GM12878 (cell line): Measurements from ENCODE around the gene SERPINA9. TPM values are rescaled to one million over a fixed set of nuclear protein-coding genes. Genes with fewer than 3 reads are reported as not detected.

Experiments
- ATAC-seq: fragments of 200-7000 bp; cut with Tn5 transposase; 3 replicates; pipeline ENCODE4 v1.9.1; 2020; ENCODE audit warnings: mild to moderate bottlenecking, moderate library complexity
- BruUV-seq: library from RNA; stranded (reverse); fragments of 400-500 nt; replicated peaks from 2 replicates; lab custom pipeline; 2021; lab: Mats Ljungman, UMichigan
- CTCF ChIA-PET: fragments of 300-600 bp; sonication (Branson Sonifier 250); formaldehyde crosslinking; extraction: SDS; loops from one replicate; lab custom pipeline; 2021; ENCODE audit warnings: inconsistent platforms; lab: Yijun Ruan, JAX
- POLR2A ChIA-PET: fragments of 350-600 bp; formaldehyde crosslinking; extraction: SDS; loops from one replicate; lab custom pipeline; 2021; ENCODE audit warnings: inconsistent platforms; lab: Charles Lee
- RAD21 ChIA-PET: fragments of 300-600 bp; sonication (Branson Sonifier 250); formaldehyde crosslinking; loops from one replicate; lab custom pipeline; 2023; ENCODE audit warnings: antibody characterized with exemption; ENCODE audit not compliant: unreplicated experiment; lab: Charles Lee
- SMC1A ChIA-PET: fragments of 300-600 bp; sonication (Branson Sonifier 250); formaldehyde crosslinking; loops from one replicate; lab custom pipeline; 2023; ENCODE audit not compliant: unreplicated experiment, uncharacterized antibody; lab: Charles Lee
- DNase-seq: peaks from one replicate; pipeline ENCODE4 v3.0.0-alpha.2; 2011; ENCODE audit warnings: low read depth, low spot score
- FAIRE-seq: peaks from 3 replicates; lab custom pipeline; 2011; peaks lifted over from hg19 to GRCh38; lab: Jason Lieb, UNC
- H2AFZ ChIP-seq: 2 replicates; pipeline ENCODE4 v1.6.0; 2011; ENCODE audit warnings: low read depth, low read length, control low read depth; ENCODE audit not compliant: control insufficient read depth
- H3K27ac ChIP-seq: 2 replicates; pipeline ENCODE4 v1.5.1; 2011; ENCODE audit warnings: control low read depth; ENCODE audit not compliant: control insufficient read depth, insufficient read depth
- H3K27me3 ChIP-seq, 2 experiments: replicated peaks in 1 of 2; 2 replicates each; pipeline versions ENCODE4 v1.6.0 to v1.6.1; 2011; ENCODE audit warnings: low read length in 1 of 2; ENCODE audit not compliant: control insufficient read depth in 2 of 2, insufficient read depth in 2 of 2
- H3K36me3 ChIP-seq, 2 experiments: 2 replicates each; pipeline ENCODE4 v1.5.1; 2011; ENCODE audit warnings: low read length in 1 of 2; ENCODE audit not compliant: control insufficient read depth in 2 of 2, insufficient read depth in 2 of 2
- H3K4me1 ChIP-seq: 2 replicates; pipeline ENCODE4 v1.6.1; 2011; ENCODE audit warnings: mild to moderate bottlenecking, low read length, moderate library complexity, mixed read lengths; ENCODE audit not compliant: control insufficient read depth, insufficient read depth
- H3K4me2 ChIP-seq: 2 replicates; pipeline ENCODE4 v1.6.0; 2011; ENCODE audit warnings: control low read depth; ENCODE audit not compliant: control insufficient read depth, insufficient read depth
- H3K4me3 ChIP-seq: fragments of 200-600 bp; sonication (generic); 2 replicates; pipeline ENCODE4 v1.5.1; 2016
- H3K79me2 ChIP-seq: 2 replicates; pipeline ENCODE4 v1.6.0; 2011; ENCODE audit warnings: low read length; ENCODE audit not compliant: control insufficient read depth, insufficient read depth
- H3K9ac ChIP-seq: 2 replicates; pipeline ENCODE4 v1.8.0; 2011; ENCODE audit warnings: low read length, control low read depth, mixed read lengths; ENCODE audit not compliant: control insufficient read depth, insufficient read depth
- H3K9me3 ChIP-seq: replicated peaks from 3 replicates; pipeline ENCODE4 v1.5.1; 2011; ENCODE audit warnings: mild to moderate bottlenecking, low read length; ENCODE audit not compliant: control insufficient read depth, insufficient read depth
- H4K20me1 ChIP-seq: 2 replicates; pipeline ENCODE4 v1.6.0; 2011; ENCODE audit not compliant: control insufficient read depth, insufficient read depth
- BRCA1 ChIP-seq: IDR thresholded peaks from 2 replicates; pipeline ENCODE4 v1.6.1; 2011; ENCODE audit warnings: low read depth, low read length, improper control_type of control experiment
- CREM ChIP-seq: IDR thresholded peaks from 2 replicates; pipeline ENCODE4 v1.6.1; 2014; ENCODE audit warnings: antibody characterized with exemption, low read depth
- DPF2 ChIP-seq: fragments of 450-650 bp; IDR thresholded peaks from 2 replicates; pipeline ENCODE4 v1.6.1; 2017; ENCODE audit warnings: mild to moderate bottlenecking
- EGR1 ChIP-seq, 2 experiments: IDR thresholded peaks; 1 replicate in 1 of 2; 2 replicates in 1 of 2; pipeline ENCODE4 v1.6.1; 2011 to 2012; ENCODE audit warnings: low read depth in 2 of 2, low read length in 2 of 2, borderline replicate concordance in 1 of 2, mild to moderate bottlenecking in 1 of 2, moderate library complexity in 1 of 2
- GATAD2B ChIP-seq: fragments of 450-650 bp; conservative IDR thresholded peaks from 2 replicates; pipeline ENCODE4 v1.6.1; 2017; ENCODE audit warnings: low read depth, mild to moderate bottlenecking, moderate library complexity
- MYC ChIP-seq: IDR thresholded peaks from 2 replicates; pipeline ENCODE4 v1.6.1; 2011; ENCODE audit warnings: mild to moderate bottlenecking, low read length, moderate library complexity, inconsistent platforms; ENCODE audit not compliant: insufficient read depth, insufficient replicate concordance, insufficient read length, severe bottlenecking
- RFX5 ChIP-seq: IDR thresholded peaks from 2 replicates; pipeline ENCODE4 v1.6.1; 2011; ENCODE audit warnings: low read depth, low read length, improper control_type of control experiment
- TCF3 ChIP-seq: IDR thresholded peaks from 2 replicates; pipeline ENCODE4 v1.6.1; 2012; ENCODE audit warnings: low read depth, mild to moderate bottlenecking, low read length, borderline replicate concordance; ENCODE audit not compliant: insufficient read depth
- WGBS: methylation state at CpG from one replicate; pipeline ENCODE4 v1.1.6; 2016; ENCODE audit warnings: low lambda C conversion rate; ENCODE audit not compliant: insufficient replicate concordance, insufficient coverage; ENCODE audit errors: missing lambda C conversion rate; 5-methylcytosine and 5-hydroxymethylcytosine counted together
- in situ Hi-C: fragments of 300-500 bp; cut with MboI; formaldehyde crosslinking; loops from 9 replicates; pipeline ENCODE4 v1.14.3; 2018; ENCODE audit warnings: mixed read lengths
- intact Hi-C: fragments of 100-400 bp; cut with micrococcal nuclease; formaldehyde crosslinking; loops from one replicate; pipeline ENCODE4 v1.14.2; 2022; ENCODE audit not compliant: unreplicated experiment
- polyA plus RNA-seq, 11 experiments: library from polyadenylated mRNA; depleted of rRNA in 4 of 11; unstranded in 6 of 11; stranded (reverse) in 5 of 11; fragments of >200 nt; fragmentation: Nextera tagmentation in 4 of 11; fragmentation: Illumina TruSeq in 1 of 11; extraction: Ambion mirVana in 4 of 11; extraction: Trizol in 1 of 11; gene quantifications; 1 replicate in 1 of 11; 2 replicates in 10 of 11; pipeline versions ENCODE4 v1.2.1 to v1.2.3, GENCODE V29; 2011 to 2016; ENCODE audit warnings: inconsistent platforms in 2 of 11, missing spikeins in 2 of 11, low read depth in 1 of 11
- total RNA-seq, 4 experiments: library from RNA; depleted of rRNA in 3 of 4; stranded (reverse); fragments of >200 nt in 3 of 4; fragmentation: Illumina TruSeq in 1 of 4; extraction: Trizol in 1 of 4; gene quantifications; 2 replicates each; pipeline versions ENCODE4 v1.2.1 to v1.2.3, GENCODE V29; 2013 to 2021
- TF ChIP-seq, protein P1 (sequence below): fragments of 450-650 bp; formaldehyde crosslinking; IDR thresholded peaks from 2 replicates; pipeline ENCODE4 v1.4.0; 2022; ENCODE audit warnings: mild to moderate bottlenecking, moderate library complexity
- TF ChIP-seq, protein P2 (sequence below): IDR thresholded peaks from 2 replicates; pipeline ENCODE4 v1.6.1; 2011; ENCODE audit warnings: borderline replicate concordance, low read depth, mild to moderate bottlenecking, moderate library complexity, mixed read lengths, low read length; ENCODE audit not compliant: insufficient read depth; ENCODE audit errors: extremely low read length
- TF ChIP-seq, protein P3 (sequence below): fragments of 450-650 bp; IDR thresholded peaks from 2 replicates; pipeline ENCODE4 v1.6.1; 2014; ENCODE audit warnings: mild to moderate bottlenecking

The SERPINA9 gene
- total and polyA plus RNA-seq, 10 of the 15 experiments (the other 5 are each of a cell fraction or from before 2014, with no cell fraction given), result 0.05 TPM; not detected in 9

DNA sequence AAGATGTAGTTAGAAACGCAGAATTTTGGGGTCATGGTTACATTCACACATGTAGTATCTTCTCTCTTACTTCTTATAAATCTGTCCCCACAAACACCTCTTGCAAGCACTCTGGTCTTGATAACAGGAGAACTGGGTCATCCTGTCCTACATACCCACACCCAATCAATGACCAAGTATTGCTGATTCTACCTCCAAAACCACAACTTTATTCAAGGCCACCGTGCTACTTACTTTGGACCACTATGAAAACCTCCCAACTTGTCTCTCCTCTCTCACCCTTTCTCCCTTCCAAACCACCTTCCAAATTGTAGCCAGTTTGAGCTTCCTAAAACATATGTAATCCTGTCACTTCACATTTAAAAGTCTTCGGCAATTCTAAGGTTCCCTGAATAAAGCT, 28.8 kb downstream of the SERPINA9 start:
- H3K79me2 ChIP-seq, result no peaks in the 10 kb centered on the region
- no TSS peak for BruUV-seq
- ChIA-PET CTCF (interaction anchor here (0.6 to 0.8 kb wide), 3 partner anchors 13 to 33 kb away, joined by 3 read pairs; no protein-coding TSS in a partner anchor), SMC1A (interaction anchor here (1.4 kb wide), 1 partner anchor 39 kb away, joined by 3 read pairs; no protein-coding TSS in a partner anchor)
- no peak overlapping the region for H3K27ac ChIP-seq
- in situ Hi-C loops, result no loop called here
- H4K20me1 ChIP-seq, result no peaks in the 10 kb centered on the region
- no peak overlapping the region for H2AFZ ChIP-seq
- FAIRE-seq, result no peak
- H3K4me2 ChIP-seq, result no peak overlapping the region
- no peaks in the 10 kb centered on the region; the same call in 2 of the 3 replicates for H3K9me3 ChIP-seq
- no peak for TF ChIP-seq GATAD2B
- TF ChIP-seq, protein P1, sequence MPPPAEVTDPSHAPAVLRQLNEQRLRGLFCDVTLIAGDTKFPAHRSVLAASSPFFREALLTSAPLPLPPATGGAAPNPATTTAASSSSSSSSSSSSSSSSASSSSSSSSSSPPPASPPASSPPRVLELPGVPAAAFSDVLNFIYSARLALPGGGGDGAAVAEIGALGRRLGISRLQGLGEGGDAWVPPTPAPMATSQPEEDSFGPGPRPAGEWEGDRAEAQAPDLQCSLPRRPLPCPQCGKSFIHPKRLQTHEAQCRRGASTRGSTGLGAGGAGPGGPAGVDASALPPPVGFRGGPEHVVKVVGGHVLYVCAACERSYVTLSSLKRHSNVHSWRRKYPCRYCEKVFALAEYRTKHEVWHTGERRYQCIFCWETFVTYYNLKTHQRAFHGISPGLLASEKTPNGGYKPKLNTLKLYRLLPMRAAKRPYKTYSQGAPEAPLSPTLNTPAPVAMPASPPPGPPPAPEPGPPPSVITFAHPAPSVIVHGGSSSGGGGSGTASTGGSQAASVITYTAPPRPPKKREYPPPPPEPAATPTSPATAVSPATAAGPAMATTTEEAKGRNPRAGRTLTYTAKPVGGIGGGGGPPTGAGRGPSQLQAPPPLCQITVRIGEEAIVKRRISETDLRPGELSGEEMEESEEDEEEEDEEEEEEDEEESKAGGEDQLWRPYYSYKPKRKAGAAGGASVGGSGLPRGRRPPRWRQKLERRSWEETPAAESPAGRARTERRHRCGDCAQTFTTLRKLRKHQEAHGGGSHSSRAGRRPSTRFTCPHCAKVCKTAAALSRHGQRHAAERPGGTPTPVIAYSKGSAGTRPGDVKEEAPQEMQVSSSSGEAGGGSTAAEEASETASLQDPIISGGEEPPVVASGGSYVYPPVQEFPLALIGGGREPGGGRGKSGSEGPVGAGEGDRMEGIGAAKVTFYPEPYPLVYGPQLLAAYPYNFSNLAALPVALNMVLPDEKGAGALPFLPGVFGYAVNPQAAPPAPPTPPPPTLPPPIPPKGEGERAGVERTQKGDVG, result no peak
- no peak for TF ChIP-seq TCF3
- no peak for TF ChIP-seq EGR1 (IDR thresholded peaks at IDR 0.05; ENCODE audit: borderline replicate concordance in 1 of 2, low read depth in 2 of 2, low read length in 2 of 2)
- no peak for TF ChIP-seq BRCA1
- no peak for TF ChIP-seq RFX5
- TF ChIP-seq DPF2, result no peak
- no peak for TF ChIP-seq CREM
- TF ChIP-seq, protein P2, sequence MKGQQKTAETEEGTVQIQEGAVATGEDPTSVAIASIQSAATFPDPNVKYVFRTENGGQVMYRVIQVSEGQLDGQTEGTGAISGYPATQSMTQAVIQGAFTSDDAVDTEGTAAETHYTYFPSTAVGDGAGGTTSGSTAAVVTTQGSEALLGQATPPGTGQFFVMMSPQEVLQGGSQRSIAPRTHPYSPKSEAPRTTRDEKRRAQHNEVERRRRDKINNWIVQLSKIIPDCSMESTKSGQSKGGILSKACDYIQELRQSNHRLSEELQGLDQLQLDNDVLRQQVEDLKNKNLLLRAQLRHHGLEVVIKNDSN, result no peak
- TF ChIP-seq, protein P3, sequence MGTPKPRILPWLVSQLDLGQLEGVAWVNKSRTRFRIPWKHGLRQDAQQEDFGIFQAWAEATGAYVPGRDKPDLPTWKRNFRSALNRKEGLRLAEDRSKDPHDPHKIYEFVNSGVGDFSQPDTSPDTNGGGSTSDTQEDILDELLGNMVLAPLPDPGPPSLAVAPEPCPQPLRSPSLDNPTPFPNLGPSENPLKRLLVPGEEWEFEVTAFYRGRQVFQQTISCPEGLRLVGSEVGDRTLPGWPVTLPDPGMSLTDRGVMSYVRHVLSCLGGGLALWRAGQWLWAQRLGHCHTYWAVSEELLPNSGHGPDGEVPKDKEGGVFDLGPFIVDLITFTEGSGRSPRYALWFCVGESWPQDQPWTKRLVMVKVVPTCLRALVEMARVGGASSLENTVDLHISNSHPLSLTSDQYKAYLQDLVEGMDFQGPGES, result no peak
- TF ChIP-seq MYC, result no peak
- TF ChIP-seq, all 136 proteins: peak for 0
- ATAC-seq, result no peak
- peaks cover 0 to 1% of the 10 kb centered on the region in 2 experiments; a peak in 2 of 4 replicates for H3K27me3 ChIP-seq
- 44% methylated on average over 3 of the region's 3 CpGs for WGBS
- ChIA-PET RAD21 (no interaction called here), POLR2A (no interaction called here)
- H3K4me3 ChIP-seq, result no peak overlapping the region
- DNase-seq, result no peak
- no peaks in the 10 kb centered on the region for H3K4me1 ChIP-seq
- intact Hi-C loops, result no loop called here
- H3K36me3 ChIP-seq, result no peaks in the 10 kb centered on the region
- H3K9ac ChIP-seq, result no peak overlapping the region
